ENCODE data around the gene FITM1. TPM values are rescaled to one million over a fixed set of nuclear protein-coding genes. Genes with fewer than 3 reads are reported as not detected.

Gene FITM1
- total and polyA plus RNA-seq, 2 donors (not counting 3 experiments of a cell fraction or from before 2014, with no cell fraction given): 0.54 TPM; not detected in 1

DNA sequence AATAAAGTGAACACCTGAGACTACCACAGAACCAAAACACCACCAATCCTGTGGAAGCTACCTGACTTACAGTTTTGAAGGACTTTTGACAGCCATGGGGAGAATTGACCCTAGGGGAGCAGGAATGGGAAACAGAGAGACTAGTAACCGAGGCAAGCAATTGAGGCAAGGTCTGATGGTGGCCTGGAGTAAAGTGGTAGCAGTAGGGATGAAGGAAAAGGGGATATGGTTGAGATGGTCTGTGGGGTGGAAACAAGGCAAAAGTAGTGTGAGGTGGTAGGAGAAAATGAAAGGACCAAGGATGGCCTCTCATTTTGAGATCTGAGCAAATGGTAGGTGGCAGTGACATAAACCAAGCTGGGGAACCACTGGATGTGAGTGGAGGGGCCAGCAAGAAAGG is 26.4 kb downstream of the FITM1 start:
- H3K27ac ChIP-seq (ENCODE audit: insufficient read depth, low read depth, low read length): no peak overlapping the region
- DNase-seq (ENCODE audit: low read depth, low spot score) (no peak), FAIRE-seq (no peak)
- POLR2A ChIA-PET: no interaction called here
- peaks cover 25 to 42% of the 10 kb centered on the region in 2 experiments for H3K36me3 ChIP-seq (ENCODE audit: control insufficient read depth in 2 of 2, extremely low read depth in 1 of 2, insufficient read depth in 2 of 2, low read length in 2 of 2)
- CTCF ChIA-PET: interaction anchor here (1.4 kb wide), 1 partner anchor 11 kb away, joined by 3 read pairs; the partner anchor contains the start of gene PSME2
- intact Hi-C loops (cut with micrococcal nuclease): no loop called here
- H3K27me3 ChIP-seq (ENCODE audit: control insufficient read depth in 2 of 2, insufficient read depth in 2 of 2, low read length in 2 of 2): no peaks in the 10 kb centered on the region
- H3K79me2 ChIP-seq (ENCODE audit: control insufficient read depth, insufficient read depth, low read length): peaks cover 2% of the 10 kb centered on the region
- no peaks in the 10 kb centered on the region for H4K20me1 ChIP-seq (replicated peaks; ENCODE audit: control insufficient read depth, extremely low read depth, insufficient read depth, low read length)
- no peak overlapping the region for H3K4me2 ChIP-seq (ENCODE audit: insufficient read depth, low read length)
- dilution Hi-C loops (cut with MboI; ENCODE audit: extremely low pct_ligation_motif_present, low sequenced_read_pairs): no loop called here
- H3K9me3 ChIP-seq (replicated peaks; ENCODE audit: control insufficient read depth, insufficient read depth, low read length): no peaks in the 10 kb centered on the region
- H3K4me1 ChIP-seq (ENCODE audit: control insufficient read depth, extremely low read depth, insufficient read depth, low read length): peaks cover 10% of the 10 kb centered on the region
- TF ChIP-seq EZH2 (IDR thresholded peaks at IDR 0.05; ENCODE audit: borderline replicate concordance, low read depth, low read length, severe bottlenecking) (no peak), MYC (IDR thresholded peaks at IDR 0.05; ENCODE audit: low read depth, low read length) (no peak), POLR2AphosphoS5 (IDR thresholded peaks at IDR 0.05; ENCODE audit: insufficient read depth, low read depth, low read length) (no peak), GATA2 (IDR thresholded peaks at IDR 0.05; ENCODE audit: insufficient read depth, insufficient read length, low read depth, low read length) (no peak), MAX (IDR thresholded peaks at IDR 0.05; ENCODE audit: insufficient read depth, insufficient read length) (no peak), JUN (IDR thresholded peaks at IDR 0.05; ENCODE audit: borderline replicate concordance, insufficient read depth, insufficient read length, low read depth) (no peak), POLR2A (IDR thresholded peaks at IDR 0.05; ENCODE audit: low read depth, low read length) (no peak), FOS (IDR thresholded peaks at IDR 0.05; ENCODE audit: borderline replicate concordance, insufficient read depth, low read length) (no peak)
- TF ChIP-seq, protein P1, sequence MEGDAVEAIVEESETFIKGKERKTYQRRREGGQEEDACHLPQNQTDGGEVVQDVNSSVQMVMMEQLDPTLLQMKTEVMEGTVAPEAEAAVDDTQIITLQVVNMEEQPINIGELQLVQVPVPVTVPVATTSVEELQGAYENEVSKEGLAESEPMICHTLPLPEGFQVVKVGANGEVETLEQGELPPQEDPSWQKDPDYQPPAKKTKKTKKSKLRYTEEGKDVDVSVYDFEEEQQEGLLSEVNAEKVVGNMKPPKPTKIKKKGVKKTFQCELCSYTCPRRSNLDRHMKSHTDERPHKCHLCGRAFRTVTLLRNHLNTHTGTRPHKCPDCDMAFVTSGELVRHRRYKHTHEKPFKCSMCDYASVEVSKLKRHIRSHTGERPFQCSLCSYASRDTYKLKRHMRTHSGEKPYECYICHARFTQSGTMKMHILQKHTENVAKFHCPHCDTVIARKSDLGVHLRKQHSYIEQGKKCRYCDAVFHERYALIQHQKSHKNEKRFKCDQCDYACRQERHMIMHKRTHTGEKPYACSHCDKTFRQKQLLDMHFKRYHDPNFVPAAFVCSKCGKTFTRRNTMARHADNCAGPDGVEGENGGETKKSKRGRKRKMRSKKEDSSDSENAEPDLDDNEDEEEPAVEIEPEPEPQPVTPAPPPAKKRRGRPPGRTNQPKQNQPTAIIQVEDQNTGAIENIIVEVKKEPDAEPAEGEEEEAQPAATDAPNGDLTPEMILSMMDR (IDR thresholded peaks at IDR 0.05; ENCODE audit: extremely low read depth in 1 of 2, insufficient read depth in 1 of 2, low read depth in 1 of 2, low read length in 2 of 2): no peak
- no peak overlapping the region for H3K4me3 ChIP-seq (replicated peaks in 1 of 3; ENCODE audit: insufficient read depth in 1 of 3, low read depth in 1 of 3, low read length in 3 of 3)
- H3K9me1 ChIP-seq (replicated peaks; ENCODE audit: control insufficient read depth, extremely low read depth, insufficient read depth, low read length): no peaks in the 10 kb centered on the region
- H3K9ac ChIP-seq (replicated peaks; ENCODE audit: extremely low read depth, insufficient read depth, low read length): no peak overlapping the region
- no peak overlapping the region for H2AFZ ChIP-seq (ENCODE audit: low read depth, low read length)
- no TSS peak for BruUV-seq (replicated peaks)
